Nephron (organoid): Measurements from ENCODE around the gene PRKAB2.
A peak's percentile ranks its signal among the peaks of the same experiment; 100 is the strongest.

ENCODE experiments used
- H3K27ac Mint-ChIP-seq, 3 experiments: 2 replicates each; pipeline ENCODE4 v1.8.0; 2020; ENCODE audit warnings: mixed read lengths in 3 of 3, mild to moderate bottlenecking in 2 of 3, moderate library complexity in 1 of 3
- H3K27me3 Mint-ChIP-seq: 2 replicates; pipeline ENCODE4 v1.8.0; 2021; ENCODE audit warnings: low read depth, mild to moderate bottlenecking, moderate library complexity, mixed read lengths
- H3K36me3 Mint-ChIP-seq: 2 replicates; pipeline ENCODE4 v1.8.0; 2020; ENCODE audit warnings: low read depth, mixed read lengths
- H3K4me1 Mint-ChIP-seq: 2 replicates; pipeline ENCODE4 v1.8.0; 2020; ENCODE audit warnings: mixed read lengths
- H3K4me3 Mint-ChIP-seq, 3 experiments: 2 replicates each; pipeline ENCODE4 v1.8.0; 2020; ENCODE audit warnings: mild to moderate bottlenecking in 3 of 3, mixed read lengths in 3 of 3, moderate library complexity in 2 of 3
- H3K9me3 Mint-ChIP-seq: 2 replicates; pipeline ENCODE4 v1.8.0; 2020; ENCODE audit warnings: mixed read lengths
- CTCF ChIP-seq, 3 experiments: fragments of 200-600 bp; sonication (generic); IDR thresholded peaks; one replicate each; pipeline ENCODE4 v1.5.0; 2021; ENCODE audit warnings: antibody characterized with exemption in 3 of 3; ENCODE audit not compliant: unreplicated experiment in 3 of 3

PRKAB2 gene

DNA sequence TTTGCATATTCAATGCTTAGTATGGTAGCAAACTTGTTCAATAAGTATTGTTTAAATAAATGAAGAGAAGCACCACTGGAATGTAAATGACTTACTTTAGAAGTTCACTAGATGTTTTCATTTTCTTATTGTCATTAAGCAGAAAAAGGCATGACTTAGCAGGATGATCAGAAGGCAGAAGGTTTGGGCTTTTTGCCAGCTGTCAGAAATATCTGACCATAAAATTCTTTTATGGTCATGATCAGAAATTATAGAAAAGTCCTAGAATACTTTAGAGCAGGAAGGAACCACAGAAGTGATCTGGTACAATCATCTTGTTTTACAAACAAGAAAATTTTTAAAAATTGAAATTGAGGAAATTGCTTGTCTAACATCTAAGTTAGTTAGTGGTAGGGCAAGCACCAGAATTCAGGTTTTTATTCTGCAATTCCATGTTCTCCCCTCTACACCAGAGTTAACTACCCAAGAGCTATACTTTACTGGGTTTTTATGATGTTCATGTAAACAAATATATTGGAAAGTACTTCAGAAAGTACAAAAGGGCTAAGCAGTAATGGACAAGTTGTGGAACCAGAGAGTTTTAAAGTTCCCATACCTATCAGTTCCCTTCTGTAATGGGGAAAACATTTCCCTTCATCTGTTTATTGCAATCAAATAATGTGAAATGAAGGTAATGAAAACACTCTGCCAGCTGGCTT lies 42.7 kb upstream of the PRKAB2 start:
- H3K27ac Mint-ChIP-seq = peak overlapping the region in 2 of 3 experiments; percentile 74 to 80
- no peak for TF ChIP-seq CTCF (IDR thresholded peaks at IDR 0.05; ENCODE audit: unreplicated experiment in 3 of 3)
- H3K9me3 Mint-ChIP-seq = no peaks in the 10 kb centered on the region
- peaks cover 15% of the 10 kb centered on the region for H3K4me1 Mint-ChIP-seq
- no peak overlapping the region for H3K4me3 Mint-ChIP-seq
- H3K36me3 Mint-ChIP-seq = no peaks in the 10 kb centered on the region
- no peaks in the 10 kb centered on the region for H3K27me3 Mint-ChIP-seq

GRCh38 chr1:147214325-147214724 lies 42.1 kb upstream of the PRKAB2 start:
- TF ChIP-seq CTCF (IDR thresholded peaks at IDR 0.05; ENCODE audit: unreplicated experiment in 3 of 3) = no peak
- H3K4me3 Mint-ChIP-seq = no peak overlapping the region
- H3K27ac Mint-ChIP-seq = peak overlapping the region; percentile 37 to 74 (median 51)
- no peaks in the 10 kb centered on the region for H3K9me3 Mint-ChIP-seq
- no peaks in the 10 kb centered on the region for H3K36me3 Mint-ChIP-seq
- H3K27me3 Mint-ChIP-seq = no peaks in the 10 kb centered on the region
- H3K4me1 Mint-ChIP-seq = peaks cover 15% of the 10 kb centered on the region

DNA sequence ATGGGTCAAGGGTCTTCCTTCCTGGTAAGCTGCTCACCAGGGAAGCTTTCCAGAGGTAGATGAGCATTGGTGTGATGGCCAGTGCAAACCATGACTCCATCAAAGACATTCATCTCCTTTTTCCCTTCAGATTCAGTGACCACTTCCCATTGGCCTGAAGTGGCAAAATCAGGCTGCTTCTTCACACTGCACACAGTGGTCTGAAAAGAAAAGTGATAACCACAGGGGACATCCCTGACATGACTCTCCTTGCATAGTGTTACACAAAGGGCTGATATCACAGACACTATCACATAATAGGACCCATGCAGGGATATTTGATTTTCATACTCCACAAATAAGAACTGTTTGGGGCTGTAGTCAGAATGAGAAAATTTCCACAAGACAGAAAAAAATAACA lies 41.0 kb upstream of the PRKAB2 start:
- Mint-ChIP-seq H3K4me1 (peaks cover 15% of the 10 kb centered on the region), H3K9me3 (no peaks in the 10 kb centered on the region), H3K4me3 (no peak overlapping the region), H3K27me3 (no peaks in the 10 kb centered on the region), H3K27ac (no peak overlapping the region), H3K36me3 (no peaks in the 10 kb centered on the region)
- no peak for TF ChIP-seq CTCF (IDR thresholded peaks at IDR 0.05; ENCODE audit: unreplicated experiment in 3 of 3)

DNA sequence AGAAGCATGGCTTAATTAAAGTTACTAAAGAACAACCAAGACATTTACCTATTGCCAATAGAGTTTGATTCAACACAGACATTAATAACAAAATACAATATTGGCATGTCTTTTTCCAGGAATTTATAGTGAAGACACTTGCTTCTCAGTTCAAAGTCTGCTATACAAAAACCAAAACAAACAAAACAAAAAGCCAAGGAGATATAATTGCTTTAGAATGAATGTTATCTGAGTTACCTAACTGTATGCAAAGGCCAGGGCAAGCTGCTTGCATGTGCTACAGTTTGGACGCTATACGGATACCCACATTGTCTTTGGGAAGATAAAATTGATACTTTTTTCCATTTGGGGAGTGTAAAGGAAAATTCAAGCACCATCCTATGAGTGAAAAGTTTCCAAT lies 39.3 kb upstream of the PRKAB2 start:
- Mint-ChIP-seq H3K36me3 (no peaks in the 10 kb centered on the region), H3K4me3 (no peak overlapping the region), H3K27me3 (no peaks in the 10 kb centered on the region), H3K4me1 (peaks cover 15% of the 10 kb centered on the region), H3K9me3 (no peaks in the 10 kb centered on the region), H3K27ac (no peak overlapping the region)
- no peak for TF ChIP-seq CTCF (IDR thresholded peaks at IDR 0.05; ENCODE audit: unreplicated experiment in 3 of 3)

DNA sequence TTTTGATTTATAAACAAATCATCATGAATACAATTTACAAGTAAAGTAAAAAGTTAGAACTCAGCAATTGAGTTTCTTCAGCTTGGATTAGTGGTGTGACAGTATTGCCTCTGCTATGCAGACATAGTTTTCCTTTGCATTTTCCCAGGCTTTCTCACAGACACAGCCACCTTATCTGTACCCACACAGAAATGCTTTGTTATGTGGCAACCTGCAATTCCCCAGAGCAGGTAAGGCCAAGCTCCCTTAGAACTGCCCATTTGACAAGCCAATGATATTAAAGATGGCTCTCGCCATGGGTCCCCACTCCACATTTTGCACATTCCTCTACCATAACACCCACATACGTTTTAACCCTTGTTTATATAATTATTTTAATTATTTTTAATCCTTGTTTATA lies 38.7 kb upstream of the PRKAB2 start:
- H3K4me3 Mint-ChIP-seq = no peak overlapping the region
- no peaks in the 10 kb centered on the region for H3K9me3 Mint-ChIP-seq
- TF ChIP-seq CTCF (IDR thresholded peaks at IDR 0.05; ENCODE audit: unreplicated experiment in 3 of 3) = no peak
- H3K4me1 Mint-ChIP-seq = peaks cover 15% of the 10 kb centered on the region
- no peak overlapping the region for H3K27ac Mint-ChIP-seq
- H3K27me3 Mint-ChIP-seq = no peaks in the 10 kb centered on the region
- H3K36me3 Mint-ChIP-seq = no peaks in the 10 kb centered on the region
